ENCODE measurements around the gene GRB10. TPM values are rescaled to one million over a fixed set of nuclear protein-coding genes. Genes with fewer than 3 reads are reported as not detected.

Gene GRB10
- total RNA-seq, 4 donors from 2014 or later = 40.4 to 88.6 (median 61.1) TPM

GRCh38 chr7:50625360-50625759 lies 157.3 kb downstream of the GRB10 start:
- peak overlapping the region in 1 of 4 donors; percentile 93 for H3K27ac ChIP-seq

GRCh38 chr7:50622821-50623220 lies 159.9 kb downstream of the GRB10 start:
- TF ChIP-seq CTCF (IDR thresholded peaks at IDR 0.05 in 4 of 5, conservative IDR thresholded peaks at IDR 0.05 in 1 of 5) = no peak
- no peak for TF ChIP-seq POLR2A (IDR thresholded peaks at IDR 0.05)
- no peaks in the 10 kb centered on the region for H3K27me3 ChIP-seq
- intact Hi-C loops (cut with DNase I; ENCODE audit: low total_unique reads) (no loop called here), in situ Hi-C loops (cut with MboI; ENCODE audit: low sequenced_read_pairs in 4 of 4) (no loop called here)
- no peak for ATAC-seq
- H3K9me3 ChIP-seq = no peaks in the 10 kb centered on the region
- H3K4me1 ChIP-seq = peaks cover 0 to 23% of the 10 kb centered on the region in 2 donors
- DNase-seq = no peak
- H3K36me3 ChIP-seq = peaks cover 0 to 9% of the 10 kb centered on the region in 2 donors
- H3K4me3 ChIP-seq = no peak overlapping the region
- H3K27ac ChIP-seq = peak overlapping the region in 2 of 4 donors; percentile 26 to 32

More at GRCh38 chr7:50625360-50625759, 157.3 kb downstream of the GRB10 start:
- Histone ChIP-seq H3K4me1 (peaks cover 24 to 48% of the 10 kb centered on the region in 2 donors), H3K36me3 (peaks cover 0 to 9% of the 10 kb centered on the region in 2 donors), H3K4me3 (no peak overlapping the region), H3K27me3 (no peaks in the 10 kb centered on the region), H3K9me3 (no peaks in the 10 kb centered on the region)
- in situ Hi-C loops (cut with MboI; ENCODE audit: low sequenced_read_pairs in 4 of 4) (no loop called here), intact Hi-C loops (cut with DNase I; ENCODE audit: low total_unique reads) (no loop called here)
- ATAC-seq = no peak
- no peak for DNase-seq
- no peak for TF ChIP-seq CTCF (IDR thresholded peaks at IDR 0.05 in 4 of 5, conservative IDR thresholded peaks at IDR 0.05 in 1 of 5)
- no peak for TF ChIP-seq POLR2A (IDR thresholded peaks at IDR 0.05)

GRCh38 chr7:50621973-50622490 lies 160.7 kb downstream of the GRB10 start:
- Histone ChIP-seq H3K9me3 (no peaks in the 10 kb centered on the region), H3K36me3 (peaks cover 0 to 17% of the 10 kb centered on the region in 2 donors), H3K27ac (peak overlapping the region in 2 of 4 donors; percentile 32 to 43), H3K27me3 (no peaks in the 10 kb centered on the region), H3K4me3 (no peak overlapping the region), H3K4me1 (peaks cover 0 to 16% of the 10 kb centered on the region in 2 donors)
- in situ Hi-C loops (cut with MboI; ENCODE audit: low sequenced_read_pairs in 4 of 4) = no loop called here
- intact Hi-C loops (cut with DNase I; ENCODE audit: low total_unique reads) = no loop called here
- no peak for DNase-seq
- TF ChIP-seq CTCF (IDR thresholded peaks at IDR 0.05 in 4 of 5, conservative IDR thresholded peaks at IDR 0.05 in 1 of 5) (no peak), POLR2A (IDR thresholded peaks at IDR 0.05) (no peak)
- ATAC-seq = no peak

- in situ Hi-C loops (cut with MboI; ENCODE audit: low sequenced_read_pairs in 4 of 4) = no loop called here
- H3K4me3 ChIP-seq = no peak overlapping the region
- H3K9me3 ChIP-seq = no peaks in the 10 kb centered on the region
- no peak for DNase-seq
- no peaks in the 10 kb centered on the region for H3K27me3 ChIP-seq
- H3K4me1 ChIP-seq = peaks cover 0 to 16% of the 10 kb centered on the region in 2 donors
- peaks cover 0 to 15% of the 10 kb centered on the region in 2 donors for H3K36me3 ChIP-seq
- no peak for ATAC-seq
- intact Hi-C loops (cut with DNase I; ENCODE audit: low total_unique reads) = no loop called here
- TF ChIP-seq POLR2A (IDR thresholded peaks at IDR 0.05) (no peak), CTCF (IDR thresholded peaks at IDR 0.05 in 4 of 5, conservative IDR thresholded peaks at IDR 0.05 in 1 of 5) (peak in 1 of 5 experiments; percentile 13)
- H3K27ac ChIP-seq = peak overlapping the region in 2 of 4 donors; percentile 32 to 43
These were observed 161.5 kb downstream of the GRB10 start for GRCh38 chr7:50621206-50621605.

GRCh38 chr7:50620433-50620832 lies 162.3 kb downstream of the GRB10 start:
- no peak for DNase-seq

More at GRCh38 chr7:50620433-50620832, 162.3 kb downstream of the GRB10 start:
- no peaks in the 10 kb centered on the region for H3K27me3 ChIP-seq
- H3K4me3 ChIP-seq = no peak overlapping the region
- H3K36me3 ChIP-seq = peaks cover 0 to 17% of the 10 kb centered on the region in 2 donors
- no peak for ATAC-seq
- peaks cover 0 to 16% of the 10 kb centered on the region in 2 donors for H3K4me1 ChIP-seq
- intact Hi-C loops (cut with DNase I; ENCODE audit: low total_unique reads) = no loop called here
- H3K27ac ChIP-seq = peak overlapping the region in 1 of 4 donors; percentile 32
- TF ChIP-seq CTCF (IDR thresholded peaks at IDR 0.05 in 4 of 5, conservative IDR thresholded peaks at IDR 0.05 in 1 of 5) (no peak), POLR2A (IDR thresholded peaks at IDR 0.05) (no peak)
- in situ Hi-C loops (cut with MboI; ENCODE audit: low sequenced_read_pairs in 4 of 4) = no loop called here
- H3K9me3 ChIP-seq = no peaks in the 10 kb centered on the region
